Pulmonary artery endothelial cell (primary cell): ENCODE measurements around the gene DNAH9. TPM values are rescaled to one million over a fixed set of nuclear protein-coding genes. Genes with fewer than 3 reads are reported as not detected.

Source experiments
- DNase-seq: peaks from one replicate; pipeline ENCODE4 v3.0.0-alpha.2; 2011; ENCODE audit warnings: low read depth, low spot score
- total RNA-seq: library from RNA; depleted of rRNA; stranded (reverse); fragments of >200 nt; gene quantifications from 2 replicates; pipeline ENCODE4 v1.2.3, GENCODE V29; 2014

DNAH9 gene, protein sequence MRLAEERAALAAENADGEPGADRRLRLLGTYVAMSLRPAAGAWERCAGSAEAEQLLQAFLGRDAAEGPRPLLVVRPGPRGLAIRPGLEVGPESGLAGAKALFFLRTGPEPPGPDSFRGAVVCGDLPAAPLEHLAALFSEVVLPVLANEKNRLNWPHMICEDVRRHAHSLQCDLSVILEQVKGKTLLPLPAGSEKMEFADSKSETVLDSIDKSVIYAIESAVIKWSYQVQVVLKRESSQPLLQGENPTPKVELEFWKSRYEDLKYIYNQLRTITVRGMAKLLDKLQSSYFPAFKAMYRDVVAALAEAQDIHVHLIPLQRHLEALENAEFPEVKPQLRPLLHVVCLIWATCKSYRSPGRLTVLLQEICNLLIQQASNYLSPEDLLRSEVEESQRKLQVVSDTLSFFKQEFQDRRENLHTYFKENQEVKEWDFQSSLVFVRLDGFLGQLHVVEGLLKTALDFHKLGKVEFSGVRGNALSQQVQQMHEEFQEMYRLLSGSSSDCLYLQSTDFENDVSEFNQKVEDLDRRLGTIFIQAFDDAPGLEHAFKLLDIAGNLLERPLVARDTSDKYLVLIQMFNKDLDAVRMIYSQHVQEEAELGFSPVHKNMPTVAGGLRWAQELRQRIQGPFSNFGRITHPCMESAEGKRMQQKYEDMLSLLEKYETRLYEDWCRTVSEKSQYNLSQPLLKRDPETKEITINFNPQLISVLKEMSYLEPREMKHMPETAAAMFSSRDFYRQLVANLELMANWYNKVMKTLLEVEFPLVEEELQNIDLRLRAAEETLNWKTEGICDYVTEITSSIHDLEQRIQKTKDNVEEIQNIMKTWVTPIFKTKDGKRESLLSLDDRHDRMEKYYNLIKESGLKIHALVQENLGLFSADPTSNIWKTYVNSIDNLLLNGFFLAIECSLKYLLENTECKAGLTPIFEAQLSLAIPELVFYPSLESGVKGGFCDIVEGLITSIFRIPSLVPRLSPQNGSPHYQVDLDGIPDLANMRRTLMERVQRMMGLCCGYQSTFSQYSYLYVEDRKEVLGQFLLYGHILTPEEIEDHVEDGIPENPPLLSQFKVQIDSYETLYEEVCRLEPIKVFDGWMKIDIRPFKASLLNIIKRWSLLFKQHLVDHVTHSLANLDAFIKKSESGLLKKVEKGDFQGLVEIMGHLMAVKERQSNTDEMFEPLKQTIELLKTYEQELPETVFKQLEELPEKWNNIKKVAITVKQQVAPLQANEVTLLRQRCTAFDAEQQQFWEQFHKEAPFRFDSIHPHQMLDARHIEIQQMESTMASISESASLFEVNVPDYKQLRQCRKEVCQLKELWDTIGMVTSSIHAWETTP (N-terminal part only)
- total RNA-seq, result 0.07 and 0.18 TPM in 2 replicates

DNA sequence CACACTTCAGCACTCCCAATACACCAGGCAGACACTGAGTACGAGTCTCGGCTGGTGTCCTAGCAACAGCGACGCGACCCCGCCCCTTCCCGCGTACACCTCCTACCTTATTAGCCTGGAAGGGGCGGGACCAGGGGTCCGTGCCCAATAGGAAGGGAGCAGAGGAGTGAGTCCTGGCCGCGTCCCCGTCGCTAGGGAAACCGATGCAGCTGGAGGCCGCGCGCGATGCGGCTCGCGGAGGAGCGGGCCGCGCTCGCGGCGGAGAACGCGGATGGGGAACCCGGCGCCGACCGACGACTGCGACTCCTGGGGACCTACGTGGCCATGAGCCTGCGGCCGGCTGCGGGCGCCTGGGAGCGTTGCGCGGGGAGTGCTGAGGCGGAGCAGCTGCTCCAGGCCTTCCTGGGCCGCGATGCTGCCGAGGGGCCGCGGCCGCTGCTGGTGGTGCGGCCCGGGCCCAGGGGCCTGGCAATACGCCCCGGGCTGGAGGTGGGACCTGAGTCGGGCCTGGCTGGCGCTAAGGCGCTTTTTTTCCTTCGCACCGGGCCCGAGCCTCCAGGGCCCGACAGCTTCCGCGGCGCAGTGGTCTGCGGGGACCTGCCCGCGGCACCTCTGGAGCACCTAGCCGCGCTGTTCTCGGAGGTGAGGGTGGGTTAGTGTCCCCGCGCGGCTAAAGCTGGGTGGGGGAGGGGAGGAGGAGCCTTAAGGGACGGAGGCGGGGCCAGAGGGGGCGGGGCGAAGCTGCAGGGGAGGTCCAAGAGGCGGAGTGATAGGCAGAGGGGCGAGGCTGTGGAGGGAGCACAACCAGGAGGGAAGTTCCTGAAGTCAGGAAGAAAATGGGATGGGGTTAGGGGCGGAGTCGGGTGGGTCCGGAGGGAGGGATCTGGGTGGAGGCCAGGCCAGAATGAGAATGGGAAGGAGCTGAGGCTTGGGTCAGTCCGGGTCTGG, at the start of gene DNAH9:
Gene DNAH9 (plus strand): TSS at position 197 of the 948 bp plus-strand sequence. CDS start 29 bp downstream, at position 226.
- DNase-seq, result no peak

DNA sequence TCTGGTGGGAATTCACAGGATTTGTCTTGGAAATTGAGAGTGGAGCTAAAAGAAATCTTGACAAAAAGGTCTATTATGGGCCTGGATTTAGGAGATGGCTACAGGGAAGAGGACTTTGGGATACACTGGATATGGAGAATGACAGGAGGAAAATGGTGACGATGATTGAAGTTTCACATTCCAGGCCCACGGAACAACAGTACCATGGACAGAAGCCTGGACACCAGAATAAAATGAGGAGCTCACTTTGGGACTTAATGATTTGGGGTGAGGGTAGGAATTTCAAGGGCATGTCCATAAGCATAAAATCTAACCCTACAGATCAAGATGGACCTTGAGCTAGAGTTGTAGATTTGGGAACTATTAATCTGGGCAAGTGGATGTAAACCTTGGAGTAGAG, 47.8 kb upstream of the DNAH9 start:
- no peak for DNase-seq

DNA sequence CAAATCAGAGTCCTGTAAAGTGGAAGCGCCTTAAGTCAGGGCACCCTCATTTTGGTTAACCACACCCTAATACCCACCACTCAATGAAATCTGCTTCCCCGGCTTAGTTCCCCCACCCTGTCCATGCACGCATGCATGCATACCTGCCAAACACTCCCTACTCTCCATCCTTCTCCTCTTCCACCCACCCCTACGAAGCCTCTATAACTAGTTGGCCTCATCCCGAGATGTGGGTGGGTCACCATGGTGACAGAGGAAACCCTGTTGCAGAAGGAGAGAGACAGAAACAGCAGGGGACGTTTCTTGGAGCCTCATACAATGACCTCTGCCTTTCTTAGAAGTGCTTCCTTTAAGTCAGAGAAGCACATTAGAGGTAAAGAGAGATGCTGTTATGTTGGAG, 46.8 kb upstream of the DNAH9 start:
- no peak for DNase-seq

DNA sequence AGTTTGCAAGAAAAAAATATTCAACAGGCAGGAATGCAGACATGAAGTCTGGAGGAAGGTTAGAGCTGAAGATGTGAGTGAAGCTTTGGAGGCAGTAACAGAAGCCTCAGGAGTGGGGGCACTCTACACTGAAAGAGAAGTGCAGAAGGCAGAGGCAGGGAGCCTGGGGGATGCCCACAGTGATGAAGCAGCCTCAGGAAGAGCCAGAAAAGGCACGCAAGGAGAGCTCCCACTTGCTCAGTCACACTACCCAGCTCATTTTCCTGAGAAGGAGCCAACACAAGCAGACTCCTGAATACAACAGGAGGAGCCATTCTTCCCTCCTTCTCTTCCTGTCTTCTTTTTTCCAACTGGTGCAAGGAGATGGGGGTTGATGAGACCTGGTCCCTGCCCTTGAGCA, 45.1 kb upstream of the DNAH9 start:
- no peak for DNase-seq

DNA sequence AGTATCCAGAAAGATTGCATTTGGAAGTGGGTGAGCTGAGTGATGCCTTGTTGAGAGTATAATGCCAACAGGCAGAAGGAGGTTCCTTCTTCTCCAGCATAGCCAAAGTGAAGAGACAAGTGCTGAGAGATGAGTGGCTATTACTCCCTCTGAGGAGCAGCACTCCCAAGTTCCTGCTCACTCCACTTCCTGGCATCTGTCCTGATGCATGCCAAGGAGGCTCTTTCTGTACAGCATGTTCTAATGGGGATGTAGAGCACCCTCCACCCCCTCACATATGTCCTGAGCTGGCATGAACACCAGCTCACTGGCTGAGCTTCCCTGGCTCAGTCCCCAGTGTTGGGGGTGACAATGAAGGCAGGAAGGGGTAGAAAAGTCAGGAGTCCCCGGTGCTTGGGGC, 44.2 kb upstream of the DNAH9 start:
- DNase-seq, result no peak

DNA sequence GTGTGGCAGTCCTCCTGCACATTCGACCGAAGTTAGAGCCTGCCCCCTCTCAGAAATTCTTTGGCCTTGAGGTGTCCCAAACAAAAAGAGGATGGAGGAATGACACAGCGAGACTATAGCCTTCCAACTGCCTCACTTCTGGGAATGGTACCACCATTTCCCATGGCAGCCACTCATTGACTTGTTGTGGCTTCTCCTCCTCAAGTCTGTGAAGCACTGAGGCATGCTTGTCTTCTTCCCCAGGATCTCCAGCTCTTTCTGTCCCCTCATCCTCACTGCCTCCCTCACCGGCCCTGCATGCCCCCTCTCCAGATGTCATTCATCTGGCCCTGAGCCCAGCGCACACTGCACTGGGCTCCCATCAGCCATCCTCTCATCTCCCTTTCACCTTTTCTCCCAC, 43.7 kb upstream of the DNAH9 start:
- no peak for DNase-seq

DNA sequence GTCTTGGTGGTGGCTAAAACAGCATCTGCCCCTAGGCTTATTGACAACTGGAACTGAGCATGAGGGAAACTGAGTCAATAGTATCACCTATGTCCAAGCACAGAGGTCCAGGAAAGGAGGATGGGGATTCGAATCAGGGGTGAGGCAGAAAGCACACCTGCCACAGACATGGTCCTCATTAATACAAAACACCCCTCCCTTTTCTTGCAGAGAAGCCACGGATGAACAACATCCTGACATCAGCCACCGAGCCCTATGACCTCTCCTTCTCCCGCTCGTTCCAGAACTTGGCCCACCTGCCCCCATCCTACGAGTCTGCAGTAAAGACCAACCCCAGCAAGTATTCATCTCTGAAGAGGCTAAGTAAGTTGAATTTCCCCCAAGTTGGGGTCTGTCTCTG, 42.7 kb upstream of the DNAH9 start:
- no peak for DNase-seq

DNA sequence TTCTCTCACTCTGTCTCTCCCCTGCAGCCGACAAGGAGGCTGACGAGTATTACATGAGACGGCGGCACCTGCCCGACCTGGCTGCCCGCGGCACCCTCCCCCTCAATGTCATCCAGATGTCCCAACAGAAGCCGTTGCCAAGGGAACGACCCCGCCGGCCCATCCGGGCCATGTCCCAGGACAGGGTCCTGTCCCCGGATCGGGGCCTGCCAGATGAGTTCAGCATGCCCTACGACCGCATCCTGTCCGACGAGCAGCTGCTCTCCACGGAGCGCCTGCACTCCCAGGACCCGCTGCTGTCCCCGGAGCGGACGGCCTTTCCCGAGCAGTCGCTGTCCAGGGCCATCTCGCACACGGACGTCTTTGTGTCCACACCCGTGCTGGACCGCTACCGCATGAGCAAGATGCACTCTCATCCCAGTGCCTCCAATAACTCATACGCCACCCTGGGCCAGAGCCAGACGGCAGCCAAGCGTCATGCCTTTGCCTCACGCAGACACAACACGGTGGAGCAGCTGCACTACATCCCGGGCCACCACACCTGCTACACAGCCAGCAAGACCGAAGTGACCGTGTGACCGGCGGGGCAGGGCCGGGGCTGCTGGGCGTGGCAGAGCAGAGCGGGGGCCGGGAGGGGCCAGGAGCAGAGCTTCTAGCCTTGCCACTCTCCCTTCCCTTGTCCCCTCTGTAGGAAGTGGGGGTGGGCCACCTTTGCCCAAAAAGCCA, 40.4 kb upstream of the DNAH9 start:
- DNase-seq, result no peak

DNA sequence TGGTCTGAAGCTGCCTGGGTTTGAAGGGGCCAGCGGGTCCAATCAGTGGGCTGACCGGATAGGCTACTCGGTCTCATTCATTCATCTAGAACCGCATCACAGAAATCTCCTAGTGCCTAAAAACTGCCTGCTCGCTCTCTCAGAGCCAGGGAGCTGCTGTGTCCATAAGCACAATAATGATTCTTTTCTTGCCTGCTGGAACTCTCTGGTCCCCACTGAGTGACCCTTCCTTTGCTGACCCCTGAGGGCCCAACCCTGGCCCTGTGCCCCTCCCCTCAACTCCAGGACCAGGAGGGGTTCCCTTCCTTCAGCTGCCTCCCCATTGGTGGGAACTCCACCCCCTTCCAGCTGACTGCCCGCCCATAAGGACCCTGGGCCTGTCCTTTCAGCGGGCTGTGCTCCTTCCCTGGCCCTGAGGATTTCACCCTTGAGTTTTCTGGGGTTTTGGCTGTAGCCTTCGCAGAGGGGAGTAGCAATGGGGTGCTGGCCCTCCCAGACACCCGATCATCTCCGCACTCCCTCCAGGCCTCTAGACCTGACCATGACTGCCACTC, 39.5 kb upstream of the DNAH9 start:
- DNase-seq, result no peak

DNA sequence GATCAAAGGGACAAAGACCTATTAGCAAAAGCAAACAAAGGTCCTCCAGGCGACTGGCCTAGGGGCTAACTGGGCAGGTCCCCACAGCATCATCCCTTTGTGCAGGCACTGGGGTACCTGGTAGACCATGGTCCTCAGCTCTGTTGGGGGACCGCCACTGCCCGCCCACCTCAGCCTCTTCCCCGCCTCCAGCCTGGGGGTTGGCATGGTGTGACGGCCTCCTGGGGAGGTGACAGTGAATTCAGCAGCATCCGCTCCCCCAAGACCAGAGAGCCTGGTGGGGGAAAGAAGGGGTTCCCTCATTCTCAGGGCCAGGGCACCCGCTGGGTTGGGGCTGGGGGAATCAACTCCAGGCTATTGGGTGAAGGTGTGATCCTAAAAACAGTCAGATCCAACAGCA, 38.7 kb upstream of the DNAH9 start:
- DNase-seq, result no peak

DNA sequence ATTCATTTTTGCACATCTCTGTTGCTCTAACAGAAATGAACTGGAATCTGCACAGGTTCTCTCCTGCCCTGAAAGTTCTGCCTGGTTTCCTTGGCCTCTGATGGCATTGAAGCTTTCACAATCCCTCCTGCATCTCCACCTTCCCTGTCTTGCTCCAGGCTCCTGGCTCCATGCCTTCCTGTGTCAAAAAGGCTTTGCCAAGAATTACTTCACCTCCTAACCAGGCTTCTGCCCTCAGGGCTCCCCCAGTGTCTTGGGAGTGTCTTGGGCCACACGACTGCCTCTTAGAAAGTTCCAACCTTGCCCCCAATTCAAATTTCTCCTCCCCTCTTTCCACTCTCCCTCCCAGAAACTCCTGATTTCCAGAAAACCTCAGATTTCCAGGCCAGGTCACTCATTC, 37.0 kb upstream of the DNAH9 start:
- DNase-seq, result no peak

DNA sequence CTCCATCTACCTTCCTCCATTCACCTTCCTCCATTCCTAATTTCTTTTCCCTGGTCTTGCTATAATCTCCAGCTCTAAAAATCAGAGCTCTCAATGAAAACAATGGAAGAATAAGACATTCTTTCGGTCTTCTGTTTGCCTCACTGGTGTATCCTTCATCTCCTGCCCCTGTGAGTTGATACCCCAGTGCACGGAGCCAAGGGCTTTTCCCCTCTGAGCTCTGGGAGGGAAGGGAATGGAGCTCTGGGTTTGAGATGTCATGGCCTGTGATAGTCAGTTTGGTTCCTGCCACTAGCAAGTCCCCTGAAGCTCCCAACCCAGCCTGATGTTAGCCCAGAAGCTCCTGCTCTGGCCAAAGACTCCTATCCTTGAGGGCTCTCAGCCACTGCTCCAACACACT, 36.6 kb upstream of the DNAH9 start:
- no peak for DNase-seq

DNA sequence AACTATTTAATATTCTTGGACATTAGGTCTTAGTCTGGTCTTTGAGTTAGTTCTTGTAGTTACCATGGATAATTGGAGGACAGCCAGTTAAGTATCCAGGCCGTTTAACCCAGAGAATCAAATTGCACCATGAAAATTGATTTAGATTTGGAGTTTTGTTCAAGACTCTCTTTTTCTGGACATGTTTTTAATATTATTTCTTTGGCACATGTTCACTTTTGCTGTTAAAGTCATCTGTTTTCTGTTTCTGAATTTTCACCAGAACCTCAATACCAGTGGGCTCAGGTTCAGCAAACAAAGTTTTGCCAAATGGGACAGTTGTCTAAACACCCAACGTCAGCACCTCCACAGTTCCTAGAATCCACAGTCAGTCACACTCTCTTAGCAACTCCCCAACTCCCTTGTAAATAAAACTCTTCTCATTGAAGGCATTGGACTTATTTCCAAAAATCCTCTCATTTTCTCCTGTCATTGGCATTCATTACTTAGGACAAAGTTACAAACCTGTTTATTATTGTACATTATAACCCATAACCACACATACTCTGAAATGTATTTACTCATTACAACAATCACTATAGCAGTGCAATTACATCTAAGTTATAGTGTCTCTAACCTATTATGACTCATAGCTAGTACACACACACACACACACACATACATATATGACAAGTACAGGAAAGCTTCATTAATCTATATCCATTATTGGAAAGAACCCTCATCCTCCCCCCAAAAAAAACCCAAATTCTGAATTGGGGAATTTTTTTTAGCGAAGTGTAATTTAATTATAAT, 33.5 kb upstream of the DNAH9 start:
- DNase-seq, result no peak

DNA sequence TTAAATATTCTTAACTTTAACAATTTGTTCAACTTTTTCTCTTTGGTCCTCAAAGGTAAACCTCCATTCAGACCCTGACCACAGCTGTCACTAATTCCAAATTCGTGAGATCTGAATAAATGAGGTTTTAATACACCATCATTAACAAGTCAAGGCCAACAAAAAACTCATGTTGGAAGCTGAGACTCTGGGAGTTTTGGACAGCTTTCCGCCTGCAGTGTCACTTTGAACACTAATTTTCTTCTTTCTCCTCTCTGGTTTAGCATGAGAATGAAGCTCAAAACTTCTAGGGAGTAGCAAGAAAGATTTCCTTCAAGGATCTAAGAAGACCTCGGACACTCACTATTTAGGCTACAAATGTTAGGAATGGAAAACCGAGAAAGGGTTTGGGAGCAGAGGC, 32.7 kb upstream of the DNAH9 start:
- DNase-seq, result no peak

DNA sequence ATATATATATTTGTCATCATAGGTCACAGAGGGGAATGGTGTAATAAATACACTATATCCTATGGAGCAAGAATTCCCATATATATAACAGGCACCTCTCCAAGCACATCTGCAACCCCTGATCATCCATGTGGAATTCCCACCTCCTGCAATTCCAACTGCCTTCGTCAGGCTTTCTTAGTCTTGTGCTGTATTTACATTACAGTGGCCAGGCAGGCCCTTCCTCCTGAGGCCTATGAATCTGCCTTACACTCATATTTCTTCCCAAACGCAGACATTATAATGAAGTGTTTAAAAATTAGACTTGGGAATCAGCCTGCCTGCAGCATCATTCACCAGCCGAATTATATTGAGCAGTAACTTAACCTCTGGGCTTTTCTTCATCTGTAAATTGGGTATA, 19.3 kb upstream of the DNAH9 start:
- DNase-seq, result no peak

DNA sequence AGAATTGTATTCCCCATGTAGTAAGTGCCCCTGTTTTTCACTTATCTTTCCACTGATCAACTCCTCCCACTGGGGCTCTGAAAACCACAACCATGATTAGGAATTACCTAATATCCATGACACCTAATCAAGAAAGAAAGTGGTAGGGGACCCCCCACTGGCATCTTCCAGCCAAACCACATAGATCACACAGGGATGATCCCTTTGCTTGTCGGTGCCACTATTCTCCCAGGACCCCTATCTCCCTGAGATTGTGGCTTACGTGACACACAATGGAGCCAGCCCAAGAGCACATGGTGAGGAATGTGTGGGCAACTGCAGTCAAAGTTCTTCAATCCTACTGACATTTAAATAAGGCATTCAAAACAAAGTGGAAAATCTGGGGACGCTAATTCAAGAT, 17.6 kb upstream of the DNAH9 start:
- no peak for DNase-seq

DNA sequence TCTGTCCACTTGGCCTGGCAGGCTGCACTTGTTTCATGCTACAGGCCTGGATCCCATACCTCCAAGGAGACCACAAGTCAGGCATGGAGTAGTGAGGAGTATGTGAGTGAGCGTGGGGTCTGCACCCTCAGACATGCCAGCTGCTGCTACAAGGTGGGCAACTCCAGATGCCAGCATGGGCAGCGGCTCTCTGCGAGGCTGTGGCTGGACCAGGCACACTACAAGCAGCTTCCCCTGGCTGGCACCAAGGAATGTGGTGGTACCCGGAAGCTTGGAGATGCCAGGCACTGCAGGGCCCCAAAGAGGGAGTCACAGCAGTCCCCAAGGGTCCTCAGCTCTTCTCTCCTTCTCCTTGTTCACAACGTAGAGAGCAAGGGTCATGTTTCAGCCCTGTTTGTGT, 16.1 kb upstream of the DNAH9 start:
- no peak for DNase-seq

DNA sequence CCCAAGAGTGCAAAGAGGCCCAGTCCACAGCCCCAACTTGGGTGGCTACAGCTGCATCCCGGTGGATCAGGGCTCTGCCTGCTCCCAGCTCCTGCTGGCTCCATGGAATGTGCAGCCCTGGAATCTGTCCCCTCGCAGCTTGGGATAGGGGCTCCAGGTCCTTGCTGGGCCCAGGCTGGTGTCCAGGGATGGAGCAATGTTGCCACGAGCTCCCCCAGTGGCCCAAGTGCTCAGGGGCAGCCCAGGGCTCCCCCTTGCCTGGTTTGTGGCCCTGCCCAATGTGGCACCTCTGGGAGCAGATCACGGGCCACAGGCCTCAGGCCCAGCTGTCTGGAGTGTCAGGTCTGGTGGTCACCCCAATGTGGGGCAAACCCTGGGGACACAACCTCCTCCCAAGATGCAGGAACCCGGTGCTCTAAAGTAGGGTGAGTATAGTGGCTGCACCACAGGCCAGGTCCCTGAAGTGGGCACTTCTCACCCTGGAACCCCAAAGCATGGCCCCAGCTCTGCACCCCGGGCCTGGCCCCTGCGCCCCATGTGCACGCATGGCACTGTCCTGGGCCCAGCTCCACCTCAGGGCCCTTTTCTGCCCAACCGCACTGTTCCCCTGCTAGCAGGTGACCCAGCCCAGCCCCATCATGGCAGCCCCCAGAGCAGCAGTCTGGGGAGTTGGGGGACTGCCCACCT, 14.8 kb upstream of the DNAH9 start:
- no peak for DNase-seq
